DMS53 treated with DMSO at 0.1 percent for 48 hours (cell line): ENCODE data around the gene HOXC13.

ENCODE experiments used
- DNase-seq: peaks from one replicate; lab custom pipeline; 2025; ENCODE audit not compliant: unreplicated experiment; lab: John Stamatoyannopoulos, UW

The HOXC13 gene

GRCh38 chr12:53938326-53939140 is at the start of gene HOXC13:
Gene HOXC13, plus strand, starts transcription at chr12:53938831. Its CDS starts 76 bp downstream, at chr12:53938907.
- no peak for DNase-seq

GRCh38 chr12:53890081-53890480 is 48.5 kb upstream of the HOXC13 start:
- DNase-seq = no peak

GRCh38 chr12:53892762-53893395 is 45.8 kb upstream of the HOXC13 start:
- DNase-seq = no peak

- no peak for DNase-seq
These were observed 39.4 kb upstream of the HOXC13 start for GRCh38 chr12:53899230-53899629.

- no peak for DNase-seq
These were observed 31.5 kb upstream of the HOXC13 start for GRCh38 chr12:53907103-53907502.

GRCh38 chr12:53916788-53917655 is 21.6 kb upstream of the HOXC13 start:
- DNase-seq = no peak

GRCh38 chr12:53924521-53925405 is 13.9 kb upstream of the HOXC13 start:
- no peak for DNase-seq

- no peak for DNase-seq
These were observed 11.2 kb upstream of the HOXC13 start for GRCh38 chr12:53927220-53928029.

GRCh38 chr12:53928054-53928835 is 10.4 kb upstream of the HOXC13 start:
- no peak for DNase-seq

GRCh38 chr12:53929527-53929926 is 9.1 kb upstream of the HOXC13 start:
- no peak for DNase-seq

- DNase-seq = no peak
These were observed 7.9 kb upstream of the HOXC13 start for GRCh38 chr12:53930591-53931255.

- DNase-seq = no peak
These were observed 6.6 kb upstream of the HOXC13 start for GRCh38 chr12:53931844-53932581.

- DNase-seq = no peak
These were observed 5.7 kb upstream of the HOXC13 start for GRCh38 chr12:53932915-53933314.

GRCh38 chr12:53935383-53936341 is 3.0 kb upstream of the HOXC13 start:
- DNase-seq = no peak

GRCh38 chr12:53937099-53937498 is 1.5 kb upstream of the HOXC13 start:
- no peak for DNase-seq

GRCh38 chr12:53937596-53938325 is 870 bp upstream of the HOXC13 start:
- DNase-seq = no peak
